ENCODE results near the gene STAMBPL1.

DNA sequence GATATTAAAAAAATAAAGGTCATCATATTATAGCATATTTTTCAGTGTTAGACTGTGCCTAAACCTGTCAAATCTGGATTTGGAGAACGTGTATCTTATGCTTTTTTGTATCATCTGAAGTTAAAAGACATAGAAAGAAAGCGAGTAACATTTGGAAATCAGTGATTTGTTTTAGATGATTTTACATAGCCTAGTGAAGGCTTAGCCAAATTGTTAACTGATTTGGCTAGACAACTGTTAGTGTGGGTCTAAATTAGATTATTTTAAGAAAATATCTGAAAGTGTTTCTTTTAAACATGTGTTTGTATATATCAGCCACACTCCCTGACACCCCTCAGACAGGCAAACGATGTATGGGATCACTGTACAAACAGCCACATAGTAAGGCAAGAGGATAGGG is 36.9 kb downstream of the STAMBPL1 start:
- TF ChIP-seq ZNF274 (IDR thresholded peaks at IDR 0.05; ENCODE audit: low read depth, low read length) = no peak
- TF ChIP-seq SUZ12 (IDR thresholded peaks at IDR 0.05; ENCODE audit: extremely low read depth, insufficient read depth, insufficient read length) = no peak

Measured in NT2/D1 (cell line).